HG03066 (cell line): Measurements from ENCODE around the gene PNPLA1.

Experiments used
- ATAC-seq: cut with Tn5 transposase; IDR thresholded peaks from one replicate; pipeline ENCODE4 v1.9.1; 2021; ENCODE audit warnings: low read depth; ENCODE audit not compliant: unreplicated experiment

Gene PNPLA1

DNA sequence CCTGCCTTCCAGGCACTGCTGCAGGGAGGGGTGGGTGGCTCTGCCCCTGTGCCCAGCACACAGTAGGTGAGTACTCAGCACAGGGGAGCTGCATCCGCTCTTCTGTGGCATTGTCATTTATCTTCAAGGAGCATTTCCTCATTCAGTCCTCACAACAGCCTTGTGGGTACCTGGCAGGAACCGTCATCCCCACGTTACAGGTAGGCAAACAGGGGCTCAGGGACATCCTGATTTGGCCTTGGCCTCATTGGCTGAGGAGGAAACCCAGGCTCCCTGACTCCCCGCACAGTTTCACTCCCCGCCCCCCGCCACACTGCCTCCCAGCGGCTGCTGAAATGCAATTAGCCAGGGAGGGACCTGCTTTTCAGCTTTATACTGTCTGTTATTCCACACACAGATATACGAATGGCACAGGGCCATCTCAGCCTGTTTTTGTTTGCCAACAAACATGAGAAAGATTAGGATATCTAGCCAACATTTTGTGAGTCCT, 24.2 kb upstream of the PNPLA1 start:
- ATAC-seq: no peak

DNA sequence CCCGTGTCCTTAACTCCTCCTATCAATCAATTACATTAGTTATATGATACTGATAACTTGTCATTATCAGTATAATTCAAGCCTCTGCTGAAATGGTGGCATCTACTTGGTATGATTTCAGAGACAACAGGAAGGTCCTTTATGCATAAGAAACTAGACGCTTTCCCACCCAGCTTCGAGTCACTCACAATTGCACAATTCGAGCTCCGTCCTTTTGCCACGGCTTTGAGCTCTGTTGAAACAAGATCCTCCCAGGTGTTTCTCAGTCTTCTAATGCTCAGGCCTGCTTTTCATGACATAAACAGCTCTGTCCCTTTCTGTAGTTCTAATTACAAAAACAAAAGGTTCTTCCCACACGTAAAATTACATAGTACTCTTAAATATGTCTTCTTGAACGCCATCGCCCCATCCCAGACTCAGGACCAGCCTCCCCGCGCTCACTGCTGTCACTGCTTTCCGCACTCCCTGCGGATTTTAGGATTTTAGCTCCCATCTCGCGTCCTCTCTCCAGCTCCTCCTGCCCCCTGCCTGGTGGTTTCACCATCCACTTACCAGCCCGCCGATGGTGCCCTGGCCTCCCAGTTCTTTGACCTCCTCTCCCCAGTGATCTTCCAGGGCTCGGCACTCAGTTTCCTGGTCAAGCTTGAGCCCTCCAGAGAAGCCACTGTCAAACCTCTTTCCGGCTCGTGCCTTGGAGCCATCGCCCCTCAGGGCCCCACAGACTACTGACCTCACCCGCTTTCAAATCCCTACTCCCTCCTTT, 23.2 kb upstream of the PNPLA1 start:
- no peak for ATAC-seq

DNA sequence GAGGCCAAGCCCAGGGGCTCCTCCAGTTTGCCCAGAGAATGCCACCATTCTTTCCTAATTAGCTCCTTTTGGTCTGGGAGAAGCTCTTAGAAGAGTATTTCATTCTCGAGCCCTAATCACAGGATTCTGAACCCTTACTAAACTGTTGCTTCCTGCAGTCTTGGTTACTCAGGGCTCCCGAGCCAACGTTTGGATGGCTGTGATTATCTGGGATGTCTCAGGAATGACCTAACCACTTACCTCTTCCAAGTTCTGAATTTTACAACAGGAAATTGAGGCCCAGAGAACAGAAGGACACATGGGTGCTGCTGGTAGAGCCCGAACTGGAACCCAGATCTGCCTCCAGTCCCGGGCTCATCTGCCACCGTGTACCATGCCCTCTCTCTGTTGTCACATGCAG, 22.2 kb upstream of the PNPLA1 start:
- ATAC-seq: no peak

DNA sequence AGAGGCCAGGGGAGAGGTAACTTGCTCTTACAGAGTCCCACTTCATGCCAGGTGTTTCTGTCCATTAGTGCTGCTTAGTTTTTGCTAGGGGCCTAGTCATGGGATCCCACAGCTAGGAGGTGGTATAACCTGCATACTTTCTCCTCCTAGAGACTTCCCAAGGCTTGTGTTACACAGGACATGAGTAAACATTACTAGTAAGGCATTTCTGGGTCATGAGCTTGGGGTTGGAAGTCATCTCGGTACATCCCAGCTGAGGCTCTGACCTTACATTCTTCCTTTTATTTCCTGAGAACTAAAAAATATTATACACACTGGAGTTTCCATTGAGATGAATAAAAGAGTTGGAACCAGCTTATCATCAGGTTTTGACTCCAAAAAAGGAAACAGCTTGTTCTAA, 20.9 kb upstream of the PNPLA1 start:
- no peak for ATAC-seq

DNA sequence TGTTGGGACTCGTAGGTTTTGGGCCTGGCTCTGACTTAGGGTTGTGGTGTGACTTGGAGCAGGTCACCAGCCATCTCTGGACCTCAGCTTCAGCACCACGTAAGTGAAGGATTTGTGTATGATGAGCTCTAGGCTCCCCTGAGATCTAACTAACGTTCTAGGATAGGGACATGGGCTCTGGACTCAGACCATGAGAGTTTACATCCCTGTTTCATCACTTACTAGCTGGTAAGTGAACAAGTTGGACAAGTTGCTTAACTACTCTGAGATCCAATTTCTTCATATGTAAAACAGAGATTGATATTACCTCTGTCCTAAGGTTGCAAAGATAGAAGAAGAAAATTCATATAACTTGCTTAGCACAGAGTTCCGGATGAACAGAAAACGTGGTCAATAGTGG, 20.3 kb upstream of the PNPLA1 start:
- no peak for ATAC-seq

DNA sequence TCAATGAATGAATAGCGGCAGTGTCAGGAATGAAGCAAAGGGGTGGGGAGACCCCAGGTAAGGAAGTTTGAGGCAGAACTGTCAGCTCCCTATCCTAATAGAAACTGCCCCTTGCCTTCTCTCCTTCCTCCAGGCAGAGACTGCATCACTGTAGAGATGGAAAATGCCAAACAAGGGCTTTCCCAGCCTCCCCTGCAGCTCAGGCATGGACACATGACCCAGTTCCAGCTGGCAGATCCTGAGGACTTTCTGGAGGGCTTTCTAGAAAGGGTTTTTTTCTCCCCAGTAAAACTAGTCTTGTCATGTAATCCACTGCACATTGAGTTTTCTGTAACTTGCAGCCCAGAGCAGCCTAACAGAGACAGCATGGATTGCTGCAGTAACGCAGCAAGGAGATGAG, 17.9 kb upstream of the PNPLA1 start:
- ATAC-seq: no peak

DNA sequence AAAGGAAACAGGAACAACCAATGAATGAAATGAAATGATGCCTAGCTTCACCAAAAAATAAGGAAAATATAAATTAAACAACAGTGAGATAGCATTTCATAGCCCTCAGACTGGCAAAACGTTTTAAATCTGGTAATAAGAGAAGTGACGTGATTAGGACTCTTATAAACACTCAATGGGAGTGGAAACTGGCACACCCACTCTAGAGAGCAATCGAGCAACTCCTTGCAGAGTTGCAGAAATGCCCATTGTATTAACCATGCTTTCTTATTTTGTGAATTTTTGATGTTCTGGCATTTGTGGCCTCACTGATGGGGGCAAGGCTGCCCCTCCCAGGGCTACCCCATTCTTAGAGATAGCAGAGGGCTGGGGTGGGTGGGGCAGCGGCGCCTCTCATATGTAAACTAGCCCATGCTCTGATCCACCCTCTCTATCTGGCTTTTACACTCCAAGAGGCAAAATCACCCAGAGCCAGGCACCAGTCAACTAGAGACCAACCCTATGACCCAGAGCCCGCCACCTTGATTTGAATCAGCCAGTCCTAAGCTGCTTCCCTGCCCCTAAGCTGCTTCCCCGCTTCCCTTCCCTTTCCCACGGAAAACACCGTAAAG, 6.4 kb upstream of the PNPLA1 start:
- ATAC-seq: no peak

DNA sequence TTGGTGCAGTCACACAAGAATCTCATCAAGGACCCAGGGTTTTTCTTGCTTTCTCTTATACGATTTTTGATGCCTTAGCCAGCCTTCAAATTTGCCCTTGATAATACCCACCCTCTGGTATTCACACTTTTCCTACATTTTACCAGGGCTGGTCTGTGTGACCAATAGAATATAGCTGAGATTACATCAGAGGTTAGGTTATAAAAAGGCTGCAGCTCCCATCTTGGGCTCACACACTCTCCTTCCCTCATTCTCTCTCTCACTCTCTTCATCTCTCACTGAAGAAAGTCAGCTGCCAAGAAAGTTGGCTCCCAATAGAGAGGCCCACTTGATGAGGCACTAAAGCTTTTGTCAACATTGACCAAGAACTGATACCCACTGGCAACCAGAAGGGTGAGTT, 4.1 kb upstream of the PNPLA1 start:
- no peak for ATAC-seq

DNA sequence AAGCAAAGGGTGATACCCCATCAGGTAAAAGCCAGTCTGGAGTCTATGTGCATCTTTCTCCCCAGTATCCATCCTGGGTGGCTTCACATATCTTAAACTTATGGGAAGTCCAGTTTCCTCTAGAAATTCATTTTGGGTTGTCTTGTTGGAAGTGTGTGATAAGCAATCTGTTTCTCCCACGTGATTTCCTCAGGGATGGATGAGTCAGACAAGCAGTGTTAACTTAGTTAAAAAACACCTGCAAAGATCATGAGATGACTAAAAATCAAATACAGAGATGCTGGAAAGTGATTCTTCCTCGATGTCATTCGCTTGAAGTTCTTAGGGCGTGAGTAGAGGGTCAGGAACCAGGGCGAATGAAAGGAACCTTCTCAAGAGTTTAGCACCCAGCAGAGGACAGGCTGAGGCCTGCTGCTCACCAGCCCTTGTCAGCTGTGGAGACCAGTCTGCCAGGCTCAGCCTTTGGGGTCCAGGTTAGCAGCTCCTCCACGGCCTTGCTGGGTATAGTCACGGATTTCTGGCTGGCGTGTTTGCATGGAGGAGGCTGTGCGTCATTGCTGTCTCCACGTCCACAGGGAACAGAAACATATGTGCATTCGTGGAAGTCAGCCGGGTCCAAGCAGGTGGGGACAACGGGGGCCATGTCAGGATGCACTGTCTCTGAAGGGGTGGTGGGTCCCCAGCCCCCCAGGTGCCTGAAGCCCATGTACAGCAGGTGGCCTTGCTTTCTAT, 2.8 kb upstream of the PNPLA1 start:
- ATAC-seq: no peak

DNA sequence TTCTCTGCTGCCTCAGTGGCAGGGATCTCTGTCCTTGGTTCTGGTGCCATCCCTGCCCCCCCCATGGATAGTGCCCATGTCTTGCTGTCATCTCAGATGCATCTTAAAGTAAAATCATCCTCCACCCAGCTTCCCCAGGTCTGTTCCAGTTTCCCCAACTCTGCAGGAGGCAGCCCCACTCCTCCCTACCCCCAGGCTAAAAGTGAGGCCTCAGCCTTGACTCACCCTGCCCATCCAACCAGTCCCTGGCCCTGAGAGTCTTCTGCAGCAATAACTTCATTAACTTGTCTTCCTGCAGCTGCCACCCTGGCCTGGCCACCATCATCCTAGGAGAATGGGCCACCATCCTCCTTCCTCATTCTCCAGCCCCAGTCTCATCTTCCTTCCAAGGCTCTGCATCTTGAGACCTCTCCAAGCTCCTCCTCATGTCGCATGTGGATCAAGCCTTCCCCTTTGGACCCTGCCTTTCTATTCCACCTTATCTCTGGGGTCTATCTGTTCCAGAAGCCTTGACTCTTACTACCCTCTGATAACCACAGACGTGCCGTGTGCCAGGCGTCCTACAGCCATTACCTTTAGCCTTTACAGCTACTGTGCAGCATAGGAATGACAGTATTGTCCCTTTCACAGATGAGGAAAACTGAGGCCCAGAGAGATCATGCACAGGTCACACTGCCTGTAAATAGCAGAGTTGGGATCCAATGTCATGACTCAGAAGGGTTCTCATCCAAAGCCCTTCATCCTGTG, 2.0 kb upstream of the PNPLA1 start:
- ATAC-seq: no peak

DNA sequence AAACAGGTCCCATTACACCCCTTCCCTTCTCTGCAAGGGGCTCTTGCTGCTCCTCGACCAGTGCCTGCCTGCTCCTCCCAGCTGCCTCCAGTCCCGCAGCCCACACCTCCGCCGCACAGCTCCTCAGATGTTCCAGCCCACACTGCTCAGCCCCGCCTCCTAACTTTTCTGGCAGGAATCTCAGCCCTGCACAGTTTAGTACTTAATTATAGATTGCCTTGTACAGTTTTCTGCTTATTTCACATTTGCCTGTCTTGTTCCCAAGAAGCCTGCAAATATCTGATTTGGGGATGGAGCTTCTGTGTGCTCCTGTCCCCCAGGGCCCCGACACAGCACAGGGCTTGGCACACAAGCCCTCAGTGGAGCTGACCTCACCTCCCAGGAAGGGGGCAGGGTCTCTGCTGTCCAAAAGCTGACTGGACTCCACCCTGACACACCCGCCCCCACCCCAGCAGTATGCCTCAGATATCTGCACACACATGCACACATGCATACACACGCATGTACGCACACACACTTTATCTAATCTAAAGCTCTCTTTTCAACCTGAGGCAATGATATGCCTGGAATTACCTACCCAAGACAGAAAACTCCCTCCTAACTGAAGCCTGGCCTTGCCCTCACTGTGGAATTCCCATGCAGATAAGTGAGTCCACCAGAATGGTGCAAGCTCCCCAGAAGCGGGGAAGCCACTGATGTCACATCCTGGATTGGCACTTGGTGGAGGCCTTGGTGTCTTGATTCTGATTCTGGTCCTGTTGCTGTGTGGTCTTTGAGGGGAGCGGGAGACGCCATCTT, 1.2 kb upstream of the PNPLA1 start:
- no peak for ATAC-seq

DNA sequence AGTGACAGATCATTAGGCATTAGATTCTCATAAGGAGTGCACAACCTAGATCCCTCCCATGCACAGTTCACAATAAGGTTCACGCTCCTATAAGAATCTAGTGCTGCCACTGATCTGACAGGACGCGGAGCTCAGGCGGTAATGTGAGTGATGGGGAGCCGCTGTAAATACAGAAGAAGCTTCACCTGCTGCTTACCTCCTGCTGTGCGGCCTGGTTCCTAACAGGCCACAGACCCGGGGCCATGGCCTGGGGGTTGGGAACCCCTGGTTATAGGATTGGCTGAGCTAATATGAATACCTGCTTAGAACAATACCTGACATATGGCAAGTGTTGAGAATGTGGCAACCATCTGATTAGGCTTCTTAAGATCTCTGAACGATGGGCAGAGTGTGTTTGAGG, 2.4 kb downstream of the PNPLA1 start:
- no peak for ATAC-seq

DNA sequence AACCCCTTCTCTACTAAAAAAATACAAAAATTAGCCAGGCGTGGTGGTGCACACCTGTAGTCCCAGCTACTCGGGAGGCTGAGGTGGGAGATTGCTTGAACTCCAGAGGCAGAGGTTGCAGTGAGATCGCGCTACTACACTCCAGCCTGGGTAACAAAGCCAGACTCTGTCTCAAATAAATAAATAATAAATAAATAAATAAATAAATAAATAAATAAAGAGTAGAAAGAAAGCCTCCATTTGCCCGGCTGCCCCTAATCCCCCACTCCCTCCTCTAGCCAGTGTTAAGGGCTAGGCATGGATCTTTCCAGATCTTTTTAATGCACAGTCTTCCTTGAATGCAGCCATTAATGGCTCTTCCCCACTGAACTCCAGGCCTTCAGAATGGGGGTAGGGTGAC, 3.2 kb downstream of the PNPLA1 start:
- no peak for ATAC-seq

DNA sequence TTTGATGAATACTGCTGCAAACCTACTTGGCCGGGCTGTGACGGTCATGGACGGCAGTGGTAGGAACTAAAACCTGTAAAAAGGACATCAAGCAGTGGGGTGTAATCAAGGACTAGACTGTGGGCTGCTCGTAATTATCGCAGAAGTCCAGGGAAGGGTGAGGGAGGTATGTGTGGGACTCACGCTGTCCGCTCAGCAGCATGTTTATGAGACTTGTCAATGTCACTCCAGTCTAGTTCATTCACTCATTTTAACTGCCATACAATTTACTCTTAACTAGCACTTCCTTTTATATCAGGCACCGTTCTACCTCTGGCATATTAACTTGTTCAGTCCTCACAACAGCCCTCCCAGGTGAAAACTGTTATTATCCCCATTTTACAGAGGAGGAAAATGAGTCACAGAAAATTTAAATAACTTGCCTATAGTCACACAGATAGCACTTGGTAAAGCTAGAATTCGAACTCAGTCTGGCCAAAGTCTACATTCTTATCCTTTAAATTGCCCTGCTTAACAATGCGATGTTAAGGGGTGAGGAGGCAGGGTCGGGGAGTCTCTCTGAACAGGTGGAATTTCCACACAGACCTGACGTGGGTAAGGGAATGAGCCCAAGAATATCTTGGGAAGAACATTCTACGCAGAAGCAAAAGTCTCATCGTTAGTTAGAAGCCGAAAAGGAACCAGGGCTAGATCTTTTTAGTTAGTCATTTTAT, 4.1 kb downstream of the PNPLA1 start:
- no peak for ATAC-seq

DNA sequence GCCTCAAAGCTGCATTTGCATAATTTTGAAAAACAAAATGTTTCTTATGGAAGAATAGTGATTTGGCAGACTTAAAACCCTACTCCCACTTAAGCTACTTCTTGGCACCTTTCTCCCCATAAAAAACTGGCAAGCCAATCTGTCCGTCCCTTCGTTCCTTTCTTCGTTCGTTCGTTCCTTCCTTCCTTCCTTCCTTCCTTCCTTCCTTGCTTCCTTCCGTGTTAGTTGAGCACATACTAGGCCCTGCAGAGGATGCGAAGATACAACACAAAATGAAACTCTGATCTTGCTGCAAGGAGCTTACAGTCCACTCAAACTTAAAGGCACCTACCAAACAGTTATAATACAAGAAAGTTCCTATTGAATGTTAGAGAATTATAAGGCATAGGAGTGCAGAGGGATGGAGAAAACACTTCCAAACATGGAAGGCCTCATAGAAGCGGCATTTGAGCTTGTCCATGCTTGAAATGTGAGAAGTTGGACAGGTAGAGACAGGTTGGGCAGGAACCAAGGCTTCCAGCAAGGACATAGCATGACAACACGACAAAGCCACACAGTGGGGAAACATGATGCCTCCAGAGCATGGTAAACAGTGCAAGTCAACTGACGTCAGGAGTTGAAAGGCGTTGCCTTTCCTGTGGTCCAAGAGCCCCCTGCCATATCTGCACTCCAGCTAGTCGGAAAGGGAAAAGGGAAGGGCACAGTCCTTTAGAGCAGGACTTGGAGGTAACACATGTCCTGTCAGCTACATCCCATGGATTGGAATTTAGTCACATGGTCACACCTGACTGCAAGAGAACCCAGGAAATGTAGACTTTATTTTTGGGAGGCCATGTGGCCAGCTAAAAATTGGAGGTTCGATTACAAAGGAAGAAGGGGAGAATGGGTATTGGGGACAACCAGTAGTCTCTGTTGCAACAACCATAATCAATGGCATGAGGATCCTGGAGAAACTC, 7.0 kb downstream of the PNPLA1 start:
- no peak for ATAC-seq

DNA sequence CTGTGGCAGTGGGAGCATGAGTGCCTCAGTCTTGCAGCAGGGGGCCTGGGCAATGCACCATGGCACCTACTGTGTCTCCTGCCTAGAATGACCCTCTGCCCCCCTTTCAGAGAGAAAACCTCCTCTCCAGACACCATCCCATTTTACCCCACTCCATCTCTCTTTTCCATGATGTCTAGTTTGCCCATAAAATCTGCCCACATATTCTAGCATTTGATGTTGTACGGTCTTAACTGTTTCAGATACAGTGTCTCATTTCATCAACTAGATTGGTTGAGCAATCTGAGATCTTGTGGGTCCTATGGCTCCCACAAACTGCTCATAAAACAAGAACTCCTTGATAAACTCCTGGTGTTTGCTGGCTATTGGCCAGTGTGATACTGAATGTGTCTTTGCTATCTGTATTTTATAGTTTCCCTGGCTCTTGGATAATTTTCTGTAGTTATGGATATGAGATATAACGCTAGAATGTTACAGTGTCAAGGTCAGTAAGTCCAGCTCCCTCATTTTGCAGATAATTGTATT, 8.1 kb downstream of the PNPLA1 start:
- ATAC-seq: no peak

DNA sequence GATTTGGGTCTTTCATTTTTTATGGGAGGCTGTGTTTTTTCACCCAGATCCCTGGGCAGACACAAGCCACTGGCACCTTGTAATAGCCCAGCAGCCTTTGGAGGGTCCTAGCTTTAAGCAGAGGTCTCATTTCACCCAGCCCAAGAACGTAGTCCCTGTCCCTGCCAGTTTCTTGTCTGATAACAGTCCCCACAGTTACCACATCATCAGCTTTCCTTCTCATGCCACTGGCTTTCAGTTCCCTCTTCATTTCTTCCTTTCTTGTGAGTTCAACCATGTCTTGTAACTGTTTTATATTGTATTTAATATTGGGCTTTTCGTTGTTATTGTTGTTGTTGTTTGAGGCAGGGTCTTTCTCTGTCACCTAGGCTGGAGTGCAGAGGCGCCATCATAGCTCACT, 10.6 kb downstream of the PNPLA1 start:
- no peak for ATAC-seq

DNA sequence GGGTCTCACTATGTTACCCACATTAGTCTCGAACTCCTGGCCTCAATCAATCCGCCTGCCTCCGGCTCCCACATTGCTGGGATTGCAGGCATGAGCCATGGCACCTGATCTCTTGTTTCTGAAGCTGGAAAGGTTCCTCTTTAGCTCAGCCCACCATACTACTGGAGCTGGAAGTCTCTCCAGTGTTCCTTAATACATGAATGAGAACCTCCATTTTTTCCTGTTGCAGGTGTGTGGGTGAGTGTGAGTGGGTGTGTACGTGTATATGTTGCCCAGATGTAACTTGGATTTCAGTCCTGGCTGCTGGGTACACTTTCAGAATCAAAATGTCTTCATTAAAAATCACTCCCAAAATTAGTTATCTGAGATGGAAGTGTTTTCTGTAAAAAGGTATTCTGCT, 11.1 kb downstream of the PNPLA1 start:
- no peak for ATAC-seq
